Gastrocnemius medialis (tissue), 4 donors: ENCODE data around the gene TLR1. TPM values are rescaled to one million over a fixed set of nuclear protein-coding genes. Genes with fewer than 3 reads are reported as not detected.

Experiments
- ATAC-seq, 2 donors: fragments of 150-250 bp; one replicate each; pipeline ENCODE4 v1.9.1; 2016
- DNase-seq, 2 donors: peaks; one replicate each; pipeline ENCODE4 v3.0.0-alpha.2; 2019
- H3K27ac ChIP-seq, 4 donors: fragments of 200-600 bp; sonication (generic); 1 replicate in 1 of 4; 2 replicates in 3 of 4; pipeline ENCODE4 v1.5.1; 2016 to 2018; ENCODE audit warnings: mild to moderate bottlenecking in 2 of 4, moderate library complexity in 1 of 4
- H3K27me3 ChIP-seq, 3 donors: fragments of 200-600 bp; sonication (generic) in 2 of 3; 1 replicate in 1 of 3; 2 replicates in 2 of 3; pipeline versions ENCODE4 v1.5.1 to v1.6.0; 2016 to 2019; ENCODE audit warnings: mild to moderate bottlenecking in 1 of 3, moderate library complexity in 1 of 3
- H3K36me3 ChIP-seq, 2 donors: fragments of 200-600 bp; sonication (generic) in 1 of 2; one replicate each; pipeline ENCODE4 v1.5.1; 2017 to 2018
- H3K4me1 ChIP-seq, 2 donors: fragments of 200-600 bp; sonication (generic) in 1 of 2; one replicate each; pipeline ENCODE4 v1.5.1; 2016 to 2017; ENCODE audit warnings: mild to moderate bottlenecking in 2 of 2
- H3K4me3 ChIP-seq, 4 donors: fragments of 200-600 bp; sonication (generic) in 3 of 4; 1 replicate in 1 of 4; 2 replicates in 3 of 4; pipeline ENCODE4 v1.5.1; 2016 to 2019; ENCODE audit warnings: mild to moderate bottlenecking in 2 of 4
- H3K9me3 ChIP-seq, 3 donors: fragments of 200-600 bp; sonication (generic) in 2 of 3; 1 replicate in 1 of 3; 2 replicates in 2 of 3; pipeline ENCODE4 v1.5.1; 2016 to 2019
- CTCF ChIP-seq, 5 experiments: fragments of 450-650 bp in 3 of 5; fragments of 200-600 bp in 2 of 5; sonication (generic) in 2 of 5; IDR thresholded peaks in 4 of 5; conservative IDR thresholded peaks in 1 of 5; 1 replicate in 4 of 5; 2 replicates in 1 of 5; pipeline ENCODE4 v1.5.1; 2016 to 2019; ENCODE audit warnings: antibody characterized with exemption in 5 of 5, mild to moderate bottlenecking in 3 of 5, moderate library complexity in 3 of 5
- POLR2A ChIP-seq, 2 donors: fragments of 450-650 bp; IDR thresholded peaks; one replicate each; pipeline ENCODE4 v1.6.1; 2017; ENCODE audit warnings: antibody characterized with exemption in 2 of 2, mild to moderate bottlenecking in 2 of 2, moderate library complexity in 2 of 2
- in situ Hi-C, 4 donors: fragments of 200-750 bp; cut with MboI; loops; one replicate each; pipeline versions ENCODE4 v1.15.0 to v1.8.0; 2017; ENCODE audit warnings: low sequenced_read_pairs in 4 of 4
- intact Hi-C: fragments of 100-400 bp; cut with DNase I; formaldehyde crosslinking; loops from one replicate; pipeline ENCODE4 v1.15.1; 2023; ENCODE audit warnings: low total_unique reads
- total RNA-seq, 4 donors: library from RNA; depleted of rRNA; stranded (reverse); fragments of >200 nt; gene quantifications; one replicate each; pipeline versions ENCODE4 v1.1.0 to v1.2.3, GENCODE V29; 2016

Gene TLR1
- total RNA-seq, 4 donors from 2014 or later = 1.3 to 2.4 (median 1.5) TPM; not detected in 1

- intact Hi-C loops = no loop called here
- Histone ChIP-seq H3K27ac (peak overlapping the region; percentile 8 to 66 (median 44)), H3K36me3 (no peaks in the 10 kb centered on the region), H3K9me3 (no peaks in the 10 kb centered on the region), H3K4me3 (peak overlapping the region; percentile 6 to 40 (median 17)), H3K4me1 (peaks cover 0 to 18% of the 10 kb centered on the region in 2 donors), H3K27me3 (no peaks in the 10 kb centered on the region)
- no peak for DNase-seq
- TF ChIP-seq POLR2A (IDR thresholded peaks at IDR 0.05) (no peak), CTCF (IDR thresholded peaks at IDR 0.05 in 4 of 5, conservative IDR thresholded peaks at IDR 0.05 in 1 of 5) (no peak)
- in situ Hi-C loops = no loop called here
- ATAC-seq = peak in 1 of 2 donors; percentile 51
Measured at GRCh38 chr4:38803833-38804653, 548 bp downstream of the TLR1 start.

GRCh38 chr4:38802561-38803355 lies 1.8 kb downstream of the TLR1 start:
- Histone ChIP-seq H3K27ac (no peak overlapping the region), H3K4me3 (peak overlapping the region in 1 of 4 donors; percentile 5), H3K9me3 (no peaks in the 10 kb centered on the region), H3K4me1 (peaks cover 0 to 18% of the 10 kb centered on the region in 2 donors), H3K27me3 (no peaks in the 10 kb centered on the region), H3K36me3 (no peaks in the 10 kb centered on the region)
- in situ Hi-C loops (no loop called here), intact Hi-C loops (no loop called here)
- DNase-seq (no peak), ATAC-seq (no peak)
- no peak for TF ChIP-seq POLR2A (IDR thresholded peaks at IDR 0.05)
- no peak for TF ChIP-seq CTCF (IDR thresholded peaks at IDR 0.05 in 4 of 5, conservative IDR thresholded peaks at IDR 0.05 in 1 of 5)

- no peak for TF ChIP-seq CTCF (IDR thresholded peaks at IDR 0.05 in 4 of 5, conservative IDR thresholded peaks at IDR 0.05 in 1 of 5)
- H3K4me3 ChIP-seq = no peak overlapping the region
- no peak overlapping the region for H3K27ac ChIP-seq
- no peaks in the 10 kb centered on the region for H3K36me3 ChIP-seq
- ATAC-seq = no peak
- DNase-seq = no peak
- no peaks in the 10 kb centered on the region for H3K9me3 ChIP-seq
- in situ Hi-C loops (no loop called here), intact Hi-C loops (no loop called here)
- no peaks in the 10 kb centered on the region for H3K27me3 ChIP-seq
- peaks cover 0 to 18% of the 10 kb centered on the region in 2 donors for H3K4me1 ChIP-seq
Measured at GRCh38 chr4:38800961-38801450, 3.6 kb downstream of the TLR1 start.

- DNase-seq = no peak
- Histone ChIP-seq H3K4me1 (peaks cover 0 to 12% of the 10 kb centered on the region in 2 donors), H3K27me3 (no peaks in the 10 kb centered on the region), H3K4me3 (no peak overlapping the region), H3K9me3 (no peaks in the 10 kb centered on the region), H3K36me3 (no peaks in the 10 kb centered on the region), H3K27ac (no peak overlapping the region)
- in situ Hi-C loops (no loop called here), intact Hi-C loops (no loop called here)
- no peak for ATAC-seq
- TF ChIP-seq CTCF (IDR thresholded peaks at IDR 0.05 in 4 of 5, conservative IDR thresholded peaks at IDR 0.05 in 1 of 5) (no peak), POLR2A (IDR thresholded peaks at IDR 0.05) (no peak)
Measured at GRCh38 chr4:38800366-38800765, 4.2 kb downstream of the TLR1 start.
